IMR-90 (cell line): ENCODE measurements around the gene PGGT1B. TPM values are rescaled to one million over a fixed set of nuclear protein-coding genes. Genes with fewer than 3 reads are reported as not detected.

Experiments
- ATAC-seq: fragments of 200-7000 bp; cut with Tn5 transposase; 2 replicates; pipeline ENCODE4 v1.9.1; 2020; ENCODE audit warnings: low read depth, mild to moderate bottlenecking, moderate library complexity
- BruUV-seq: library from RNA; stranded (reverse); fragments of 400-500 nt; replicated peaks from 2 replicates; lab custom pipeline; 2021; lab: Mats Ljungman, UMichigan
- CTCF ChIA-PET: fragments of 300-600 bp; formaldehyde crosslinking; extraction: SDS; loops from one replicate; lab custom pipeline; 2021; ENCODE audit warnings: antibody characterized with exemption; lab: Yijun Ruan, JAX
- POLR2A ChIA-PET: fragments of 300-600 bp; sonication (Branson Sonifier 250); formaldehyde crosslinking; loops from one replicate; lab custom pipeline; 2022; ENCODE audit warnings: antibody characterized with exemption; ENCODE audit not compliant: unreplicated experiment; lab: Charles Lee
- DNase-seq: peaks from one replicate; pipeline ENCODE4 v3.0.0; 2013
- H2AFZ ChIP-seq: replicated peaks from 2 replicates; pipeline ENCODE3; 2013; ENCODE audit warnings: low read length, mild to moderate bottlenecking; ENCODE audit not compliant: poor library complexity
- H2AK5ac ChIP-seq: 2 replicates; pipeline ENCODE4 v1.6.1; 2013; ENCODE audit warnings: low read depth, low read length, inconsistent platforms
- H2AK9ac ChIP-seq: replicated peaks from 2 replicates; pipeline ENCODE3; 2013; ENCODE audit warnings: mild to moderate bottlenecking, low read depth, low read length, moderate library complexity; ENCODE audit not compliant: poor library complexity
- H2BK120ac ChIP-seq: 2 replicates; pipeline ENCODE4 v1.6.1; 2013; ENCODE audit warnings: low read depth, low read length, inconsistent platforms
- H2BK15ac ChIP-seq: 3 replicates; pipeline ENCODE4 v1.6.1; 2013; ENCODE audit warnings: low read depth, low read length, inconsistent platforms
- H2BK20ac ChIP-seq: 2 replicates; pipeline ENCODE4 v1.6.1; 2013; ENCODE audit warnings: low read depth, mild to moderate bottlenecking, inconsistent platforms, low read length, moderate library complexity
- H2BK5ac ChIP-seq: 2 replicates; pipeline ENCODE4 v1.6.1; 2013; ENCODE audit warnings: mild to moderate bottlenecking, low read depth, low read length, inconsistent platforms; ENCODE audit not compliant: poor library complexity, severe bottlenecking
- H3K14ac ChIP-seq: replicated peaks from 2 replicates; pipeline ENCODE4 v1.6.1; 2013; ENCODE audit warnings: low read depth, low read length, inconsistent platforms
- H3K18ac ChIP-seq: 2 replicates; pipeline ENCODE4 v1.6.1; 2013; ENCODE audit warnings: low read depth, low read length, control low read depth
- H3K23ac ChIP-seq: 2 replicates; pipeline ENCODE4 v1.6.1; 2013; ENCODE audit warnings: low read depth, low read length, inconsistent platforms
- H3K27ac ChIP-seq: 2 replicates; pipeline ENCODE4 v1.5.1; 2013; ENCODE audit warnings: mild to moderate bottlenecking, control low read depth, low read length; ENCODE audit not compliant: insufficient read depth
- H3K27me3 ChIP-seq: 2 replicates; pipeline ENCODE4 v1.6.1; 2013; ENCODE audit warnings: low read length; ENCODE audit not compliant: control insufficient read depth, insufficient read depth
- H3K36me3 ChIP-seq: 2 replicates; pipeline ENCODE4 v1.6.1; 2013; ENCODE audit warnings: low read length, mixed read lengths; ENCODE audit not compliant: control insufficient read depth, insufficient read depth
- H3K4ac ChIP-seq: 2 replicates; pipeline ENCODE4 v1.6.1; 2013; ENCODE audit warnings: low read depth, low read length, inconsistent platforms
- H3K4me1 ChIP-seq: 2 replicates; pipeline ENCODE4 v1.6.1; 2013; ENCODE audit warnings: low read length, mixed read lengths; ENCODE audit not compliant: control insufficient read depth, insufficient read depth
- H3K4me2 ChIP-seq: 2 replicates; pipeline ENCODE4 v1.6.1; 2013; ENCODE audit warnings: low read depth, mild to moderate bottlenecking, control low read depth, low read length, moderate library complexity
- H3K4me3 ChIP-seq: 2 replicates; pipeline ENCODE4 v1.5.1; 2013; ENCODE audit warnings: low read depth, mild to moderate bottlenecking, control low read depth, low read length, moderate library complexity; ENCODE audit not compliant: insufficient read depth
- H3K56ac ChIP-seq: 2 replicates; pipeline ENCODE4 v1.6.1; 2013; ENCODE audit warnings: low read length, inconsistent platforms; ENCODE audit not compliant: insufficient read depth; ENCODE audit errors: extremely low read depth
- H3K79me1 ChIP-seq, 2 experiments: 2 replicates each; pipeline ENCODE4 v1.6.1; 2013; ENCODE audit warnings: low read length in 2 of 2, inconsistent platforms in 1 of 2, low read depth in 1 of 2
- H3K9ac ChIP-seq: 2 replicates; pipeline ENCODE4 v1.6.1; 2013; ENCODE audit warnings: low read depth, low read length, control low read depth
- H3K9me1 ChIP-seq: 2 replicates; pipeline ENCODE4 v1.6.1; 2013; ENCODE audit warnings: low read length, inconsistent platforms; ENCODE audit not compliant: insufficient read depth
- H3K9me3 ChIP-seq: 2 replicates; pipeline ENCODE4 v1.6.1; 2013; ENCODE audit warnings: low read length; ENCODE audit not compliant: control insufficient read depth, insufficient read depth
- H4K20me1 ChIP-seq: 2 replicates; pipeline ENCODE4 v1.6.1; 2013; ENCODE audit warnings: low read length, inconsistent platforms; ENCODE audit not compliant: insufficient read depth
- H4K5ac ChIP-seq: 2 replicates; pipeline ENCODE4 v1.6.1; 2013; ENCODE audit warnings: mild to moderate bottlenecking, low read depth, low read length, control low read depth
- H4K8ac ChIP-seq, 2 experiments: 2 replicates each; pipeline ENCODE4 v1.6.1; 2013; ENCODE audit warnings: low read depth in 2 of 2, low read length in 2 of 2, control low read depth in 1 of 2, inconsistent platforms in 1 of 2
- H4K91ac ChIP-seq: 2 replicates; pipeline ENCODE4 v1.6.1; 2013; ENCODE audit warnings: low read depth, low read length, inconsistent platforms; ENCODE audit not compliant: insufficient read depth
- BHLHE40 ChIP-seq: fragments of 150-350 bp; IDR thresholded peaks from 2 replicates; pipeline ENCODE4 v1.6.1; 2016; ENCODE audit warnings: mild to moderate bottlenecking, low read depth, low read length
- CTCF ChIP-seq: conservative IDR thresholded peaks from 2 replicates; pipeline ENCODE4 v1.5.1; 2012; ENCODE audit warnings: mild to moderate bottlenecking, low read depth, low read length, improper control_type of control experiment
- MAZ ChIP-seq: IDR thresholded peaks from 2 replicates; pipeline ENCODE4 v1.6.1; 2012; ENCODE audit warnings: low read depth, mild to moderate bottlenecking, low read length, improper control_type of control experiment, moderate library complexity, borderline replicate concordance
- MXI1 ChIP-seq: IDR thresholded peaks from 2 replicates; pipeline ENCODE4 v1.6.1; 2012; ENCODE audit warnings: low read depth, mild to moderate bottlenecking, low read length, moderate library complexity, borderline replicate concordance
- NFE2L2 ChIP-seq: fragments of 150-350 bp; IDR thresholded peaks from 2 replicates; pipeline ENCODE4 v1.6.1; 2016; ENCODE audit warnings: low read depth, mild to moderate bottlenecking, low read length
- POLR2A ChIP-seq: IDR thresholded peaks from 2 replicates; pipeline ENCODE4 v1.6.1; 2012; ENCODE audit warnings: mild to moderate bottlenecking, low read depth, low read length
- SMC3 ChIP-seq: fragments of 150-350 bp; IDR thresholded peaks from 2 replicates; pipeline ENCODE4 v1.6.1; 2016; ENCODE audit warnings: low read depth, mild to moderate bottlenecking, antibody characterized with exemption, low read length, moderate library complexity
- WGBS, 2 experiments: methylation state at CpG; one replicate each; pipeline versions ENCODE4 v1.1.5 to v1.1.7; 2013; ENCODE audit warnings: missing lambda C conversion rate in 2 of 2; ENCODE audit not compliant: insufficient read length in 1 of 2; ENCODE audit errors: extremely low coverage in 2 of 2; 5-methylcytosine and 5-hydroxymethylcytosine counted together
- dilution Hi-C: fragments of 300-500 bp; cut with HindIII; formaldehyde crosslinking; loops from one replicate; pipeline ENCODE4 v1.14.3; 2018; ENCODE audit warnings: low sequenced_read_pairs; ENCODE audit not compliant: unreplicated experiment
- in situ Hi-C: fragments of 300-500 bp; cut with MboI; formaldehyde crosslinking; loops from 3 replicates; pipeline ENCODE4 v1.14.3; 2019; ENCODE audit warnings: low sequenced_read_pairs, inconsistent platforms, mixed read lengths
- intact Hi-C: fragments of 100-400 bp; cut with micrococcal nuclease; formaldehyde crosslinking; loops from 2 replicates; pipeline ENCODE4 v1.10.0; 2022
- polyA plus RNA-seq, 3 experiments: library from polyadenylated mRNA; depleted of rRNA; stranded (reverse); fragments of >200 nt; gene quantifications; 2 replicates each; pipeline ENCODE4 v1.2.3, GENCODE V29; 2012; ENCODE audit warnings: low replicate concordance in 1 of 3
- total RNA-seq: library from RNA; depleted of rRNA; stranded (reverse); fragments of >200 nt; gene quantifications from 2 replicates; pipeline ENCODE4 v1.2.3, GENCODE V29; 2012

The PGGT1B gene
- total and polyA plus RNA-seq, 2 of the 4 experiments (the other 2 are of a cell fraction) = 2.1 to 19.2 TPM

DNA sequence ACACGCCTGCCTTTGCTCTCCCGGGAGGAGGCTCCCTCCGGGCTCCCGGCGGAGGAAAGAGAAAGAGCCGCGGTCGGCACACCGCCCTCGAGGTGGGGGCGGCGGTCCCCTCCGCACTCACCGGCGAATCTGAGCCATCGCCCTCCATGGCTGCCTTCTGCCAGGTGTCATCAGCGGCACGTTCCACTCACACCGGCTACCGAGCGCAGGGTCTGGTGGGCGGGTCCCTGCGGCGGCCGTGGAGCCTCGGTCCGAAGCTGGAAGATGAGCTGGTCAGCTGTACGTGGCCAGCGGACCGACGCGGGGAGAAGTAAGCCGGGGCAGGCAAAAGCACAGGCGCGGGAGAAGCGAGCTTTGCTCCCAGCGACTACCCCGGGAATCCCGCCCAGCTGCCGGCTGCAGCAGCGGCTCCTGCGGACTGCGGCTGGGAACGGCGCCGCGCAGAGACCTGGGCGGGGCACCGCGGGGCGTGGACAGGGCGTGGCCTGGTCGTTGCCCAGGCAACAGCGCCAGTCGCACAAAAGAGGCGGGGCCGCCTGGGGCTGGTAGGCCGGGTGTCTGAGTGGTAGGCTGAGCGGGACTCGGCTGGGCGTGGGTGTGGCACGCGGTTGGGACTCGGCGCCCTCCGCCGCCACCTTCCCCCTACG, 93.1 kb downstream of the PGGT1B start, which contains the start of gene TRIM36:
TRIM36 (minus strand) TSS at position 422 of the 647 bp plus-strand sequence; CDS start at position 148, 274 bp downstream.
- Histone ChIP-seq H3K79me1 (no peaks in the 10 kb centered on the region), H2BK15ac (no peak within 1 kb of the TSS), H4K20me1 (no peaks in the 10 kb centered on the region), H2AFZ (peak within 1 kb of the TSS; percentile 86), H2BK5ac (no peak within 1 kb of the TSS), H4K91ac (no peak within 1 kb of the TSS), H3K27me3 (peaks cover 49% of the 10 kb centered on the region), H3K9me1 (no peaks in the 10 kb centered on the region), H3K36me3 (no peaks in the 10 kb centered on the region), H3K4me3 (peak within 1 kb of the TSS; percentile 73), H3K18ac (no peak within 1 kb of the TSS), H2AK9ac (peak within 1 kb of the TSS; percentile 5), H3K23ac (no peak within 1 kb of the TSS), H2AK5ac (no peak within 1 kb of the TSS), H2BK20ac (no peak within 1 kb of the TSS), H3K27ac (no peak within 1 kb of the TSS), H2BK120ac (no peak within 1 kb of the TSS), H4K5ac (no peak within 1 kb of the TSS), H3K4ac (no peak within 1 kb of the TSS), H3K4me2 (peak within 1 kb of the TSS; percentile 79), H3K4me1 (peaks cover 4% of the 10 kb centered on the region; the same call in 1 of the 2 replicates), H3K56ac (no peak within 1 kb of the TSS), H3K14ac (no peak within 1 kb of the TSS), H4K8ac (no peak within 1 kb of the TSS), H3K9ac (no peak within 1 kb of the TSS; the same call in 1 of the 2 replicates), H3K9me3 (peaks cover 8% of the 10 kb centered on the region; the same call in 1 of the 2 replicates)
- dilution Hi-C loops (no loop called here), in situ Hi-C loops (no loop called here), intact Hi-C loops (loop anchor here (1.0 kb wide), 1 partner anchor 93 kb away; the partner anchor contains the start of gene PGGT1B)
- POLR2A ChIA-PET = no interaction called here
- TF ChIP-seq POLR2A = no peak
- TF ChIP-seq CTCF = peak; percentile 26; the same call in 1 of the 2 replicates
- TF ChIP-seq NFE2L2 = no peak
- TF ChIP-seq MXI1 = peak; percentile 55; the same call in 1 of the 2 replicates
- peak; percentile 36; the same call in 1 of the 2 replicates for TF ChIP-seq MAZ
- no peak for TF ChIP-seq SMC3
- TF ChIP-seq BHLHE40 = peak; percentile 45; the same call in 1 of the 2 replicates
- peak; percentile 79 for DNase-seq
- WGBS, 2 experiments = 1% methylated on average over 22 of the region's 68 CpGs; no CpG with 5 or more reads in 1 of the 2 experiments
- peak; percentile 95 for ATAC-seq
- BruUV-seq = no TSS peak
- CTCF ChIA-PET = interaction anchor here (0.5 to 1.1 kb wide), 2 partner anchors 140 to 527 kb away, joined by 3 read pairs; no protein-coding TSS in a partner anchor
